GM21360 (cell line): ENCODE data around the gene CCL25.
A peak's percentile ranks its signal among the peaks of the same experiment; 100 is the strongest.

Experiments used
- ATAC-seq: cut with Tn5 transposase; IDR thresholded peaks from one replicate; pipeline ENCODE4 v1.9.1; 2021; ENCODE audit warnings: mild to moderate bottlenecking, moderate library complexity; ENCODE audit not compliant: unreplicated experiment

CCL25 gene

DNA sequence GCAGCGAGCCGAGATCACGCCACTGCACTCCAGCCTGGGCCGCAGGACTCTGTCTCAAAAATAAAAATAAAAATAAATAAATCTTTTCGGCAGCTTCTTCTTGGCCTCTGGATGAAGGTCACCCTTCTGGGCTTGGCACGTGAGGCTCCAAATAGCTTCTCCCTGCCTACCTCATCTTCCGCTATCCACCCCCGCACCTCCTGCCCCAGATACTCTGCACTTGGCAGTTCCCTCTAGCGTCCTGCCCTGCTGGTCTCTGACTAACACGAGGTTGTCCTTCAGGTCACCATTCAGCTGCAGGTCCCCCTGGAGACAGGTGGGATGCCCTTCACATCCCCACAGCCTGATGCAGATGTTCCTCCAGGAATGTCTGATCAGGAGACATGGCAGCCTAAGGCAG lies 8.5 kb upstream of the CCL25 start:
- ATAC-seq: no peak

DNA sequence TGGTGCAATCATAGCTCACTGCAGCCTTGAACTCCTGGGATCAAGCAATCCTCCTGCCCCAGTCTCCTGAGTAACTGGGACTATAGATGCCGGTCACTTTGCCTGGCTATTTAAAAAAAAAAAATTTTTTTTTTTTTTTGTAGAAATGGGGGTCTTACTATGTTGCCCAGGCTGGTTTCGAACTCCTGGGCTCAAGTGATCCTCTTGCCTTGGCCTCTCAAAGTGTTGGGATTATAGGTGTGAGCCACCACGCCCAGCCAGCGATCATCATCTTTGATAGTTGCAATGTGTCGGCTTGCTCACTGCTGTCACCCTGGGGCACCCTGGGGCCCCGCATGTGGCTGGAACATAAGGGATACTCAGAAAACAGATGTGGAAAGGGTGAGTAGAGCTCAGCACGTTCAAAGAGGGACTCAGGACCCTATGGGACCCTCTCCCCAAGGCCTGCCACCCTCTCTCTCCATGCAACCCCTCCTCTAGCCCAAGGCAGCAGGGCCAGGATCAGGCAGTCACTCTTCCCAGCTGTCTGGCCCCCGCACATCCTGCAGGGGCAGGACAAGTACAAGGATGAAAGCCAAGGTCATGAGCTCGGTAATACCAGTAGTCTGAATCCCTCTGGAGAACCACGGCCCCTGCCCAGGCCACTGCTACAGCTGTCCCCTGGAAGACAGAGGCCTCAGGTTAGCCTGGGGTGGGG lies 6.5 kb upstream of the CCL25 start:
- ATAC-seq: no peak

DNA sequence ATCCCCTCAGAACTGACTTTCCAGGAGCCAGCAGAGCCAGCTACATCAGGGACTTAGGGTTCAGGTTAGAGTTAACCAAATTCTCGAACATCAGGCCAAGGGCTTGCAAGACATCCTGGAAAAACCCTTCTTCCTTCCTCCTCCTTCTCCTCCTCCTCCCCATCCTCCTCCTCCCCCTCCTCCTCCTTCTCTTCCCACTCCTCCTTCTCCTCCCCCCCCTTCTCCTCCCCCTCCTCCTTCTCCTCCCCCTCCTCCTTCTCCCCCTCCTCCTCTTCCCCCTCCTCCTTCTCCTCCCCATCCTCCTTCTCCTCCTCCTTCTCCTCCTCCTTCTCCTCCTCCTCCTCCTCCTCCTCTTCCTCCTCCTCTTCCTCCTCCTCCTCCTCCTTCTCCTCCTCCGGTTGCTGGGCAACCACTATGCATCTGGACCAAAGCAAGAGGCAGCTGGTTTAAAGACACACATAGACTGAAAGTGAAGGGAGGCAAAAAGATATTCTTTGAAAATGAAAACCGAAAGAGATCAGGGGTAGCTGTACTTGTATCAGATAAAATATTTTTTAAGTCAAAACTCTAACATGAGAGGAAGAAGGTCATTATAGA lies 5.9 kb upstream of the CCL25 start:
- ATAC-seq: no peak

DNA sequence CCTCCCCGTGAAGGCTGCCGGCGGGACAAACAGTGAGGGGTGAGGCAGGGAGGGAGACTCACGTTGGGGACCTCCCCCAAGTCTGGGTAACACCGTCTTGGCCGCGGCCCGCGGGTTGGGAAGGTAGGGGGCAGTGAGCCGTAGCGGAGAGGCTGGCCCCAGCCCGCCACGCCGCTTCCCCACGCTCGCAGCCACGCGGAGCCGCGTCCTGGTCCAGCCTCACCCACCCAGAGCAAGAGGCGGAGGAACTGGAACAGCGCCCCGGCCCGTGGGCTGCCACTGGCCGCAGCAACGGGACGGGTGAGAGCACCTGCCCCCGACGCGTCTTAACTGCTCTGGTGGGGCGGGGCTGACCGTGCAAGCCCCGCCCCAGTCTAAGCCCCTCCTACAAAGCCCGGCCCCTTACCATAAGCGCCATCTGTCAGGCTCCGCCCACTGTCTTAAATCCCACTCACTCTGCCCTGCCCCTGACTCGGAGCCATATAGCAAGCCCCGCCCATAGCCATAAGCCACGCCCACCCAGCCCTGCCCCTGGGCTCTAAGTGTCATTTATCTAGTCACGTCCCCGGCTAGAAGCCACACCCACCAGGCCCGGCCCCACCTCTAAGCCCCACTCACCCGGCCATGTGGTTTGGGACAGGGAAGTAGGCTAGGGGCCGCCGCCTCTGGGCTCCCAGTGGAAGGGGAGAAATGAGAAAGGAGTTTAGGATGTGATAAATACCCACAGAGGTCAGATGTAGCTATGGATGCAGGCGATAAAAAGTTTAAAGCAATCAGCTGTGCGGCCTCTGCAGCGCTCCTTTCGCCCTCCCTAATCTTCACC lies 2.1 kb upstream of the CCL25 start:
- peak; percentile 81 for ATAC-seq

DNA sequence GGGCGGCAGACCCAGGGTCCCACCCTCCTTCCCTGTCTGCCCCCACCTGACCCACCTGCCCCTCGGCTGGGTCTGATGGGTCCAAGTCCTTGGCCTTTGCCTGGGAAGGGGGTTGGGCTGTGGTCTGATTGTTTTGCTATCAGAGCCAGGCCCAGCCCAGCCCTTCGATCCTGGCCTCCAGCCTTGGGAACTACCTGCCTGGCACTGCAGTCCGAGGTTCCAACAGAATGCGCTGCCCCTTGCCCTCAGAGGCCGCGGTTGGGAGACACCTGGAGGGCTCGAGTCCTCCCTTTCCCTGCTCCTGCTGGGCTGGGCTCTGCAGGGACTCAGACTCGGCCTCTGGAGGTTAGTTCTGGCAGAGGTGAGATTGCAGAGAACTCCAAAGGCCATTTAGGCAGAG lies 1.6 kb downstream of the CCL25 start:
- no peak for ATAC-seq

DNA sequence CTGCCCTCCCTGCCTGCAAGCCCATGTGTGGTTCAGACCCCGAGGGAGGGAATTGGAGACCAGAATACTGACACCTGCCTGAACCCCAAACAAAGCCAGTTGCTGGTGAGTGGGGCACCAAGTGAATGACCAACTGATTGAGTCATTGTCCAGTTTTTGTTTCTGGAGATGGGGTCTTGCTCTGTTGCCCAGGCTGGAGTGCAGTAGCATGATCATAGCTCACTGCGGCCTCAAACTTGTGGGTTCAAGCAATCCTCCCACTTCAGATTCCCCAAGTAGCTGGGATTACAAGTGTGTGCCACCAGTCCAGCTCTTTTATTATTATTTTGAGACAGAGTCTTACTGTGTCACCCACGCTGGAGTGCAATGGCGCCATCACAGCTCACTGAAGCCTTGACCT lies 4.0 kb downstream of the CCL25 start:
- ATAC-seq: no peak

DNA sequence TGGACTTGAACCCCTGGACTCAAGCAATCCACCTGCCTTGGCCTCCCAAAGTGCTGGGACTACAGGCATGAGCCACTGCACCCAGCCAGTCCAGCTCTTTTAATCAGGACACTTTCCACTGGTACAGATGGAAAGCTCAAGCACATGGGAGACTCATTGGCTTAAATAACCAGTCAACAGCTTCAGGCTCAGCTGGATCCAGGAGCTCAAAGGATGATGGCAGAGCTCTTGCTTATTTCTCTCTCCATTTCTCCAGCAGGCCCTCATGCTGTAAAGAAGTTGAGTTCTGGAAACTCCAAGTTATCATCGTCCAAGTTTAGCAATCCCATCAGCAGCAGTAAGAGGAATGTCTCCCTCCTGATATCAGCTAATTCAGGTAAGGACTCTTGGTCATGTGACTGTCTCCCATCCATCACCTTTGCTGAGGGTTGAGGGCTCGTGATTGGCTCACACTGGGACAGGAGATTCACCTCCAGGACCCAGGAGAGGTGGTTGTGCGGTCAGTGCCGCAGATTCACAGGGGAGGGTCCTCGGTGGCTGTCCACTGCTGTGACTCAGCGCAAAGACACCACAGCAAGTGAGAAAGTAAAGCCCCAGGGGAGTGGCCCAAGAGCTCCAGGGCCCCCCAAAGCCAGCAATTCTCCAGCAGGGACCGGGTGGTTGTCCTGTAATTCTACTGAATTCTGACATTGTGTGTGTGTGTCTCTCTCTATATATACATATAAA lies 5.1 kb downstream of the CCL25 start:
- no peak for ATAC-seq

DNA sequence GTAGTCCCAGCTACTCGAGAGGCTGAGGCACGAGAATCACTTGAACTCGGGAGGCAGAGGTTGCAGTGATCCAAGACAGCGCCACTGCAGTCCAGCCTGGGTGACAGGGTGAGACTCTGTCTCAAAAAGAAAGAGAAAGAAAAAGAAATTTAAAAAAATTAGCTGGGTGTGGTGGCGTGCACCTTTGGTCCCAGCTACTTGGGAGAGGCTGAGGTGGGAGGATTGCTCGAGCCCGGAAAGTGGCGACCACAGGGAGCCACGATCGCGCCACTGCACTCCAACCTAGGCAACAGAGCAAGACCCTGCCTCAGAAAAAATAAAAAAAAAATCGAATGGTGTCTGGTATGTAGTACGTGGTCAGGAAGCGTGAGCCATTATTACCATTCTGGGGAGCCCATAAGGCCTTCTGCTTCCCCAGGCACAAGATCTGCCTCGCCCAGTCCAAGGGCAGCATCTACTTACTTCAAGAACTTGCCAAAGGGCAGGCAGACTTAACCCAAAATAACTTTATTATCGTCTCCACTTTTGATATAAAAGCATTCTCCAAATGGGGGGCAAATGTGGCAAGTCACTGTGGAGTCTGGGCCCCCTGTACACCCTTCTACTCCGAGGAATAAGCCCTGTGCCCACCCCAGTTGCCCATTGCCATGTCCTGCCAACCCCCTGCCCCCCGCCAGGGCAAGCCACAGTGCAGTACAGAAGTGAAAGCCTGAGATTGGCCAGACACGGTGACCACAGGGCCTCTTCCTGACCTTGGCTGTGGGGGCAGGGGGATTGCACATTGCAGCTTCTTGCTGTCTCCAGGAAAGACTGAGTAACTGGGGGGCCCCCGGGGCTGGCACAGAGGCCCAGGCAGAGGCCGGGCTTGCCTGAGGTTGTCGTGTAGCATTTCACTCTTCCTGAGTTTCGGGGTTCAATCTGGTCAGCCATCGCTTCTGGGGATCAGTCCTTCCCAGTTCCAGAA lies 12.6 kb downstream of the CCL25 start:
- no peak for ATAC-seq

DNA sequence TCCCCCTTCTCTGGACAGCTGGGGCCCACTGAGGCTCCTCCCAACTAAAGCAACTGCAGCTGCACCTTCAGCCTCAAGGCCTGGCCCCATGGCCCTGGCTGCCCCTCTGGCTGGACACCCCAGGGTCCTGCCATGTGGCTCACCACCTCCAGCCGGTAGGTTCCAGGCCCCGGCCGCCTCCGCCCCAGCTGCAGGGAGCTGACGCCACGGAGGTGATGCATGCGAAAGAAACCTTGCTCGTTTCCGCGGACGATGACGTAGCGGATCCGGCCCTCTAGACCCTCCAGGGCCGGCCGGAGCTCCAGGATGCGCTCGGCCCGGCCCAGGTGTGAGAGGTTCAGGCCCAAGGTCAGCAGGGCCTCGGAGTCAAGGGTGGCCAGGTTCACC lies 13.3 kb downstream of the CCL25 start:
- ATAC-seq: no peak

DNA sequence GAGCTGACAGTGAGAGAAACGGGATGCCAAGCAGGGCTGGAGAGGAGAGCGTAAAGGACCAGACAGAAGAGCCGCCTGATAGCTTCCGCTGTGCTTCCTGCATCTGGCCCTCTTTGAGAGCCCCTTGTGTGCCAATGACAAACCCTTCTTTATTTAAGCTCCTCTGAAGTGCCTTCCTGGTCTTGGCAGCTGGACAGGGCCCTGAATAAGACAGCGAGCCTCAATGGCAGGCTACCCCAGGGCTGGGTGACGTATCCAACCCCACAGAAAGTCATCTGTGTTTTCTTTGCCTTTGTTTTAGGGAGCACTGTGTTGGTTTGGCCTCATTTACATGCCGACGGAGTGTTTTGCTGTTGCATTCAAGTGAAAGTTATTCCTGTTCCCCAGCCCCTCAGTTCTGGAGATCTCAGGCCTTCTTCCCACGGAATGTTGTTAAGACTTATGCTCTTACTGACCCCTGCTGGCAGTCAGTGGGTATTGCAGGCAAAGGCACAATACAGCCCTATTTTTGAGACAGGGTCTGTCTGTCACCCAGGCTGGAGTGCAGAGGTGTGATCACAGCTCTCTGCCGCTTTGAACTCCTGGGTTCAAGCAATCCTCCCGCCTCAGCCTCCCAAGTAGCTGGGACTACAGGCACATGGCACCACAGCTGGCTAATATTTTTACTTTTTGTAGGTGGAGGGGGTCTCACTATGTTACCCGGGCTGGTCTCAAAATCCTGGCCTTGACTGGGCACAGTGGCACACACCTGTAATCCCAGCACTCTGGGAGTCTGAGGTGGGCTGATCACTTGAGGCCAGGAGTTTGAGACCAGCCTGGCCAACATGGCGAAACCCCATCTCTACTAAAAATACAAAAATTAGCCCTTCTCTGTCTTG lies 16.8 kb downstream of the CCL25 start:
- no peak for ATAC-seq

DNA sequence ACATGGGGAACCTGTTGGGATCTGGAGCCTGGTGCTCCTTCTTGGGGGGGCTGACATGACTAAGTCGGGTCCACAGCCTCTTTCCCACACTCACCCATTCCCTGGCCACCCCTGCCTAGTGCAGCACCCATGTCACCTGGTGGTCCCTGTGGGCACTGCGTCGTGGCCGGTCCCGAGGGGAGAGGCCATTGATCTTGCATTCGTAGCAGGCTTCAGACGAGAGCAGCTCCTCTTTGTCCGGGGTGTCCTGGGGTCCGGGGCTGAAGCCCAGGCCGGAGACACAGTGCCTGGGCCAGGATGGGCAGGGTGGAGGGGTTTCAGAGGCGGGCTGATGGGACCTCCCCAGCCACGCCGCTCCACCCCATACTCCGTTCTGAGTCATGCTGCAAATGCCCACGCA lies 19.4 kb downstream of the CCL25 start:
- ATAC-seq: no peak

DNA sequence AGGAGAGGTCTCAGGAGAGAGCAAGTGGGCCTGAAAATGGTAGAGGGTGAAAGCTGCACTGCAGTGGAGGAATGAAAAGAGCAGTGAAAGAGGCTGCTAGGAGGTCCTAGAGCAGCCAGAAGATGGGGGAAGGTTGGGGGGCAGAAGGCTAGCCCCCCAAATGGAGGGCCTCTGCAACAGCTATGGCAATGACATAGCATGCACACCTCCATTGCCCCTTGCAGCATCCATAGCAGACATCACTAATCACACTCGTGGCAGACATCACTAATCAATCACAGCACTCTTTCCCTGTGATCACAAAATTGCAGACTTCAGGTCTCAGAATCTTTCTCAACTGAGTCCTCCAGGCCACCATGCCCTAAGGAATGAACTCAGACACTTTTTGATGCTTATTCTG lies 21.9 kb downstream of the CCL25 start:
- no peak for ATAC-seq

DNA sequence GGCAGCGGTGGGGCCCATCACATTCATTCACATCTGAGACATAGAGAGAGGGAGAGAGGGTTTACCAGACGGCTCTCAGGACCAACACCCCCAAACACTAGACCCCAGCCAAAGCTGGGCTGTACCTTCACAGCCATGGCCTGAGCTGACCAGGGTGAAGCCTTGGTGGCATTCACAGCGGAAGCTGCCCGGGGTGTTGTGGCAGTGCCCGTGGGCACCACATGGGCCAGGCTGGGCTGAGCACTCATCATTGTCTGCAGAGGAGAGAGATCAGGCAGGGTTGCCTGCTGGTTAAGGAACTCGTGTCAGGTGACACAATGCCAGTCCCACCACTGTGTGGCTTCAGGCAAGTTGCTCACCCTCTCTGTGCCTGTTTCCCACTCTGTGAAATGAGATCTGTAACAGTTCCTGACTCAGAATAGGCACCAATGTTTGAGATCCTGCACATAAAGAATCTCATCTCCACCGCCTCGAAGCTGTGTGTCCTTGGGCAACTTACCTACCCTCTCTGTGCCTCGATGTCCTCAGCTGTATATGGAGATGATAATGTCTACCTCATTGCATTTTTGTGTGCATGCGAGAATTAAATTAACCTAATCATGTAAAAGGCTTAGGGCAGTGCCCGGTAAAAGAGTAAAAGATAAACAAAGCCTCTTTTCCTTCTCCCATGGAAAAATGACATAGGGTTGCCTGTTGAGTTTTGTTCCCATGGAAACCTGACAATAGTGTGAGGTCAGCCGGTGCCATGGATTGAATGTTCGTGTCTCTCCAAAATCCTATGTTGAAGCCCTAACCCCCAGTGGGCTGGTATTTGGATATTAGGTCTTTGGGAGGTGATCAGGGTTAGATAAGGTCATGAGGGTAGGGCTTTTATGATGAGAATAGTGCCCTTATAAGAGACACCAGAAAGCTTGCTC lies 22.9 kb downstream of the CCL25 start:
- no peak for ATAC-seq

DNA sequence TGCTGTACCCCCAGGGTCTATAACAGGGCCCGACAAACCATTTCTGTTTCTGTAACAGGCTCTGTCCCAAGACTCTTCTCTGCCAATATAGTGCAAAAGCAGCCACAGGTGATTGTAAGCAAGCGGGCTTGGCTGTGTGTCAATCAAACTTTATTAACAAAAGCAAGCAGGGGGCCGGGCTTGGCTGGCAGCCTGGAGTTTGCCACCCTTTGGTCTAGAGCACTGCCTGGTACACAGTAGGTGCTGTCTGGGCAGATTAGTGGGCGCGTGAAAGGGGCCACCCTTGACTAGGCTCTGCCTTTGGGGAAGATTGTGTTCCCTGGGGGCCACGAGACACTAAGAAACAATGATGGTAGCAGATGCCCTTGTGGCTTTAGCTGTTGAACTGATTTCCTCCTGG lies 27.4 kb downstream of the CCL25 start:
- no peak for ATAC-seq

DNA sequence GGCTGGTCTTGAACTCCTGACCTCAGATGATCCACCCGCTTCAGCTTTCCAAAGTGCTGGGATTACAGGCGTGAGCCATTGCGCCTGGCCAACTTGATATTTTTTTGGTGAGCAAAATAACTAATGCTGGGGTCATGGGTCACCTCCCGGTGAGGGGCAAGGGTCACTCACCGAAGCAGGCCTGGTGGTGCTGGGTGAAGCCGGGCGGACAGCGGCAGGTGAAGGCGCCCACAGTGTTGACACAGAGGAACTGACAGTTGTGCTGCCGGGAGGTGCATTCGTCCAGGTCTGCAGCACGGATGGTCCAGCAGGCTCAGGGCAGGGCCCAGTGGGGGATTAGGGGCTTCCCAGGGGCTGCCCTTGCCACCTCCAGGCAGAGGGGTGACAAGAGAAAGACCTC lies 28.3 kb downstream of the CCL25 start:
- no peak for ATAC-seq

DNA sequence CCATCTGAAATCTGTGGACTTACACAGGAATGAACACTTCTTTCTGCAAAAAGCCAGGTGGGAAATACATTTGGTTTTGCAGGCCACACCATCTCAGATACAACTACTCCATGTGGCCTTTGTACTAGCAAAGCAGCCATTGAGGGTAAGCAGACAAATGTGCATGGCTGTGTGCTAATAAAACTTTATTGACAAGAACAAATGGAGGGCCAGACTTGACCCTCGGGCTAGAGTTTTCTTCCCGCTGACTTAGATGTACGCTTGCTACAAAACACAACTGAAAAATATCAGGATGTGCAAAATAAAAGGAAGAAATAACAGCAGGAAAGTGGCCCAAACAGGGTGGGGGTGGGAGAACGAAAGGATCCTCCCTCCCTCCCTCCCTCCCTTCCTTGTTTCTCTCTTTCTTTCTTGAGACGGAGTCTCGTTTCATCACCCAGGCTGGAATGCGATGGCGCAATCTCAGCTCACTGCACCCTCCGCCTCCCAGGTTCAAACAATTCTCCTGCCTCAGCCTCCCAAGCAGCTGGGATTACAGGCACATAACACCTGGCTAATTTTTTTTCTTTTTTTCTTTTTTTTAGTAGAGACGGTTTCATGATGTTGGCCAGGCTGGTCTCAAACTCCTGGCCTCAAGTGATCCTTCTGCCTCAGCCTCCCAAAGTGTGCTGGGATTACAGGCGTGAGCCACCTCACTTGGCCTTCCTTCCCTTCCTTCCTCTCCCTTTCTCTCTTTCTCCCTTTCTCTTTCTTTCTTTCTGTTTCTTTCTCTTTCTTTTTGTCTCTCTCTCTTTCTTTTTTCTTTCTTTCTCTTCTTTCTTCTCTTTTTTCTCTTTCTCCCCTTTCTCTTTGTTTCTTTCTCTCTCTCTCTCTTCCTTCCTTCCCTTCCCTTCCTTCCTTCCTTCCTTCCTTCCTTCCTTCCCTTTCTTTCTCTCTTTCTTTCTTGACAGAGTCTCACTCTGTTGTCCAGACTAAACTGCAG lies 29.3 kb downstream of the CCL25 start:
- ATAC-seq: no peak

DNA sequence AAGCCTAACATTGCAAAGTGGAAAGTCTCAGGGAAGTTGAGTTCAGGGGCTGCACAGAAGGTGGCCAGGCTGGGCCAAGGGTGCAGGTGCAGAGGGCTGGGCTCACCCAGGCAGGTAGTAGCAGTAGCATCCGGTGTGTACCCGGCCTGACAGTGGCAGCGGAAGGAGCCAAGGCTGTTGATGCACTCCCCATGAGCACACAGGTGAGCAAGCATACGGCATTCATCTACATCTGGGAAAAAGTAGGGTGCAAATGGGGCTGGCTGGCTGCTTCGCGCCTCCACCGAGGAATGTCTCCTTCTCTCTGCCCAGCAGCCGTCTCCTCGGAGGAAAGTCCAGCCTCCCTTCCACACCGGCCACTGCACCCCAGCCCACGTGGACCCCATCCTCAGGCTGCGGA lies 30.6 kb downstream of the CCL25 start:
- no peak for ATAC-seq
